GM19193 (cell line): ENCODE results near the gene SNRPA1.
A peak's percentile ranks its signal among the peaks of the same experiment; 100 is the strongest.

Source experiments
- POLR2A ChIP-seq: IDR thresholded peaks from 4 replicates; pipeline ENCODE4 v1.6.1; 2011; ENCODE audit not compliant: insufficient read depth, insufficient read length; ENCODE audit errors: extremely low read depth

Gene SNRPA1

GRCh38 chr15:101294731-101295606 is at the start of gene SNRPA1:
Gene SNRPA1, minus strand, starts transcription at chr15:101295248. Its CDS starts 70 bp downstream, at chr15:101295178.
- peak; percentile 91 for TF ChIP-seq POLR2A

GRCh38 chr15:101342056-101342455 is 47.0 kb upstream of the SNRPA1 start:
- TF ChIP-seq POLR2A = no peak

GRCh38 chr15:101338502-101339057 is 43.5 kb upstream of the SNRPA1 start:
- TF ChIP-seq POLR2A = no peak

- no peak for TF ChIP-seq POLR2A
Observed at GRCh38 chr15:101337976-101338375, 42.9 kb upstream of the SNRPA1 start.

- TF ChIP-seq POLR2A = no peak
Observed at GRCh38 chr15:101332061-101332467, 37.0 kb upstream of the SNRPA1 start.

GRCh38 chr15:101329867-101330380 is 34.9 kb upstream of the SNRPA1 start:
- no peak for TF ChIP-seq POLR2A

- no peak for TF ChIP-seq POLR2A
Observed at GRCh38 chr15:101329309-101329863, 34.3 kb upstream of the SNRPA1 start.

- no peak for TF ChIP-seq POLR2A
Observed at GRCh38 chr15:101328001-101328400, 33.0 kb upstream of the SNRPA1 start.

- no peak for TF ChIP-seq POLR2A
Observed at GRCh38 chr15:101327147-101327740, 32.2 kb upstream of the SNRPA1 start.

GRCh38 chr15:101326462-101327146 is 31.6 kb upstream of the SNRPA1 start:
- TF ChIP-seq POLR2A = no peak

- TF ChIP-seq POLR2A = no peak
Observed at GRCh38 chr15:101326026-101326315, 30.9 kb upstream of the SNRPA1 start.

GRCh38 chr15:101325263-101326025 is 30.4 kb upstream of the SNRPA1 start:
- no peak for TF ChIP-seq POLR2A

GRCh38 chr15:101324524-101325177 is 29.6 kb upstream of the SNRPA1 start:
- no peak for TF ChIP-seq POLR2A
